ENCODE measurements around the gene CHN1.
A peak's percentile ranks its signal among the peaks of the same experiment; 100 is the strongest.

Gene CHN1

DNA sequence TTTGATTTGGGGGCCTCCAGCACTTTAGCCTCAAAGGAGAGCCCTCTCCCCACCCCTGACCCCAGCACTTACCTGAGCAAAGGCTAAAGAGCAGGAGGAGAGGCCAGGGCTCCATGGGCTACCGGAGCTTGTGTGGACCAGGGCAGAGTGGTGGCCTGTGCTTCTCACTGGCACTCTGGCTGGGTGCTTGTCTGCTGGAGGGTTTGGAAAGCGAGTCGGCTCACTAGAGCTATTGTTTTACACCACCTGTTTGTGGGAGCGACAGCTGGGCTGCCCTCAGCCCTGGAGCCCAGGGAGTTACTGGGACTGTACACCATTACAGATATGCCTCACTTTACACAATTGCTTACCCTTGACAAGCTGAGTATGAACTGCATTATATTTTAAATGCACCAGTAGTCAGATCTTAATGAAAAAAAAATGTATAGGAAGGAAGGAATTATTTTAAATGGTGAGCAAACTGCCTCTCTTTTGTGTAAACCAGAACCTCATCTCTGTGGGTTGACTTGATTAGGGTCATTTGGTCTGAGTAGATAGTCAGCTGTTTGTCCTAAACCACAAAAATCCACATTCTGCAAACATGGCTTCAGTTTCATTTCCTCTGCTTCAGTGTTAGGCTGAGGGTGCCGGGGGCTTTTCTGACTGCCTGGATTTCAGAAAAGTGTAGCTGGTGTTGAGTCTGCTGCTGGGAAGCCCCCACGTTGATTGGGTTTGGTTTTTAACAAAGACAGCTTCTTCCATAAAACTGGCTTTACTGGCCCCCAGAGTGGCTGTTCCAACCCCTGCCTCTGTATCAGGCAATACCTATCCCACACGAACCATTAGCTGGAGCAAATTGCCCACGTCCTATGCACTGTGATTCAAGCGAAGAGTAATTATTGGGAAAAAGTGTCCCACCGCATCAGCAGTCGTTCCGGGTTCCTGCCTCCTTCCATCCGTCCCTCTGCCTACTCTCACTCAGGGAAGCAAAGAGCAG is 240.6 kb downstream of the CHN1 start, which contains the start of gene CHRNA1:
CHRNA1 (minus strand) TSS at position 193 of the 976 bp plus-strand sequence; CDS start at position 115, 78 bp downstream.
- DNase-seq (ENCODE audit: low read depth) = no peak

- no peak for DNase-seq (ENCODE audit: low read depth)
These were observed 241.4 kb downstream of the CHN1 start for GRCh38 chr2:174763780-174764179.

GRCh38 chr2:174762464-174762863 is 242.7 kb downstream of the CHN1 start:
- DNase-seq (ENCODE audit: low read depth) = no peak

DNA sequence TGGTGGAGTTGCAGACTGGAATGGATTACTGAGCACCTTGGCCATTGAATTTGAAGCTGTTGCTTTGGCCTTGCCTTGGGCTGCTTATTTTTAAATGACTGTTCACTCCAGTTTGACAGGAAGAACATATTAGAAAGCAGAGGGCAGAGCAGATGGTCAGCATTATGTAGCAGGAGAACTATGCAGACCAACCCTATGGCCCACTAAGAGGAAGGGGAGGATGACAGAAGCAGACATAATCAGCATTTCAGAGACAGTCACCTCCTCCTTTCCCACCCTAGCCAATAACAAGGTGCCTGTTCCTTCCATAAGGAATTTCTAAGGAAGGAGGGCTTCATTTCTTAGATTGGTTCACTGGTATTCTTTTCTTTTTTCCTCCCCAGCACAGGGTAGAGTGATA is 243.3 kb downstream of the CHN1 start:
- DNase-seq (ENCODE audit: low read depth) = no peak

- DNase-seq (ENCODE audit: low read depth) = no peak
These were observed 244.2 kb downstream of the CHN1 start for GRCh38 chr2:174760845-174761473.

DNA sequence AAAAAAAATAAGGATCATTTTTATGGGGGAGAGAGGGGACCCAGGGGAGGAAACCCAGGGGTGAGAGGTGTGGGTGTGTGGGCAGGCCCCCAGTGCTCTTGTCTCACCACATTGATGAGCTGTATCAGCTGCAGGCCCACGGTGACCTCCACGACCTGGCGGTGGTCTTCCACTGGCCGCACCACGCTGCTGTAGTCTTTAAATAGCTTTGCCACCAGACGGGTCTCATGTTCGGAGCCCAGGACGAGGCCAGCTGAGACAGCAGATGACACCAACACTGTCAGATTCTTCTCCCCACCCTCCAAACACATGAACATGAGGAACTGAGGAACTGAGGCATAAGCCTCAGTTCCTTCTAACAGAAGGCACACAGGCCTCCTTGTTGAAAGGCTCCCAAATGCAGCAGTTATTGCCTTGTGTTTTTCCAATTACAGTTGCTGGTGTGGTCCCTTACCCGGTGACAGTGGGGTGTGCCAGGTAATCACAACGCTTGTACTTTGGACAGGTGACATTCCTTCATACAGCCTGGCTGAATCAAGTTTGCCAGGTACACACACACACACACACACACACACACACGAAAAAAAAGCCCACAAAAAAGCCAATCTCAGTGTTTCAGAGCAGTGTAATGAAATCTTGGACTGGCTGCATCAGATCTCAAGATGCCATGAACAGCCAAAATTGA is 245.7 kb downstream of the CHN1 start:
- DNase-seq (ENCODE audit: low read depth) = no peak

- DNase-seq (ENCODE audit: low read depth) = no peak
These were observed 248.4 kb downstream of the CHN1 start for GRCh38 chr2:174756743-174757142.

GRCh38 chr2:174753038-174753633 is 252.0 kb downstream of the CHN1 start:
- DNase-seq (ENCODE audit: low read depth) = no peak

DNA sequence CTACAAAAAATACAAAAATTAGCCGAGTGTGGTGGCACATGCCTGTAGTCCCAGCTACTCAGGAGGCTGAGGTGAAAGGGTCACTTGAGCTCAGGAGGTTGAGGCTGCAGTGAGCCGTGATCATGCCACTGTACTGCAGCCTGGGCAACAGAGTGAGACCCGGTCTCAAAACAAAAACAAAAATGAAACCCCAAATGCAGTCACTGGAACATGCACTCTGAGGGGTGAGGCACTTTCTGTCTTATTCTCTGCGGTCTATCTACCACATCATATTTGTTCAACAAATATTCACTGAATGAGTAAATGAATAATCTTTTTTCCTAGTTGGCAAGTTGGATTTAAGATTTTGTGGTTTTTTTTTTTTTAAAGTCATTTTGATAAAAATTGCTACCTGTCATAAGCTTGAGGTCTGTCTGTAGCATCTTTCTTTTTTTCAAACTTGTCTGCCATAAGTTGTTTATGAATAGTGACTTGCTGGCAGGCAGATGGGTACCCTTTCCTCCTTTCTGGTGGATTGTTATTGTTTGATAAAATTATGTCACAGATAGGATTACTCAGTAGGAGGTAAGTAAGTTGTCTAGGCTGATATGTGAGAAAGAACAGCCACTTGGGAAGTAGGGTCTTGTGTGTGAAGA is 252.7 kb downstream of the CHN1 start:
- no peak for DNase-seq (ENCODE audit: low read depth)

GRCh38 chr2:174750923-174751441 is 254.2 kb downstream of the CHN1 start:
- DNase-seq (ENCODE audit: low read depth) = peak; percentile 33

GRCh38 chr2:174749793-174750192 is 255.4 kb downstream of the CHN1 start:
- DNase-seq (ENCODE audit: low read depth) = no peak

- DNase-seq (ENCODE audit: low read depth) = peak; percentile 23
These were observed 256.2 kb downstream of the CHN1 start for GRCh38 chr2:174748948-174749347.

All from T-helper 22 cell (primary cell).